Middle frontal gyrus (tissue), 1 donor: Measurements from ENCODE around the gene FFAR4.

Source experiments
- DNase-seq: peaks from one replicate; pipeline ENCODE4 v3.0.0-alpha.2; 2015; ENCODE audit warnings: low spot score; ENCODE audit errors: extremely low spot score

The FFAR4 gene

GRCh38 chr10:93572606-93573005 lies 6.1 kb downstream of the FFAR4 start:
- DNase-seq: no peak

GRCh38 chr10:93573051-93573909 lies 6.8 kb downstream of the FFAR4 start:
- DNase-seq: no peak

DNA sequence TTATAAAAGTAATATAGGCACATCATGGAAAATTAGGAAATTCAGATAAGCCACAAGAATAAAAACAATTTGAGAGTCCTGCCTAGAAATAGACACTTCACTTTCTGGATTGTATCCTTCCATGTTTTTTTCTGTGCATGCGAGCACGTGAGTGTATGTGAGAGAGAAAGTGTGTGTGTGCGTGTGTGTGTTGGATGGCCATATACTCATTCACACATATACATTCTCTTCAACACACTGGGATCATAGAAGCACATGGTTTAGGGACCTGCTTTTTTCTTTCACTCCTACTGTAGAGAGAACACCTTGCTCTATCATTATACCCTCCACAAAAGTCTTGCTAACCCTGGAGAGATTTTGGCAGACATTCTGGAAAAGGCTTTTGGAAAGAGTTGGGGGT lies 7.5 kb downstream of the FFAR4 start:
- DNase-seq: no peak

- no peak for DNase-seq
Observed at GRCh38 chr10:93576888-93577287, 10.4 kb downstream of the FFAR4 start.

- DNase-seq: no peak
Observed at GRCh38 chr10:93577565-93577964, 11.1 kb downstream of the FFAR4 start.

GRCh38 chr10:93579089-93579488 lies 12.6 kb downstream of the FFAR4 start:
- no peak for DNase-seq

- no peak for DNase-seq
Observed at GRCh38 chr10:93579985-93580711, 13.7 kb downstream of the FFAR4 start.

DNA sequence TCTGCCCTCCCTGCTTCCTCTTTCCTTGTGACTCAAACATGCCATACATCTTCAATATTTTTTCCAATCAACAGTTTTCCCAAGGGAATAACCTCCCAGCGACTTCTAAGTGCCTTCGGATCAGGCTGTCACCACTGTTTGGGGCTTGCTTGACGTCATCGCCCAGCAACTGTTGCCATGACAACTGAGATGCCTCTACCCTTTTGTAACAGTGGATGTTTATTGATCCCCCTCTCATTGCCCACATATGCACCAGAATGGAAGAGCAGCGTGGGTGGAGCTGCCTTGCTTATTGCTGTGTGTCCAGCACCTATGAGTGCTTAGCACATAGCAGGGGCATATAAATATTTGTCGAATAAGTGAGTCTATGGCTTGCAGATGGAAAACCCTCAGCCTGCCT lies 14.4 kb downstream of the FFAR4 start:
- DNase-seq: no peak

DNA sequence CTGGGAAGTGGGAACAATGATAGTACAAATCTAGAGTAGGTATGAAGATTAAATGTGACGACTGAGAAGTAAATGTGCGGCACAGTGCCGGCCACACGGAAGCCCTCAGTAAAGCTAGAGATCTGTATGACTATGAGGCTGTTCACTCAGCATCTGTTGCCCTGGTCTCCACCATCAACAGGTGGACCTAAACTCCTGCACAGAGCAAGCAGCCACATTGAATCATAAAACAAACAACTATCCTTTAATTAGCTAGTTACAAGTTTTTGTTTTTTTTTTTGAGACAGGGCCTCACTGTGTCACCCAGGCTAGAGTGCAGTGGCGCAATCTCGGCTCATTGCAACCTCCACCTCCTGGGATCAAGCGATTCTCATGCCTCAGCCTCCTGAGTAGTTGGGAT lies 18.0 kb downstream of the FFAR4 start:
- DNase-seq: no peak

DNA sequence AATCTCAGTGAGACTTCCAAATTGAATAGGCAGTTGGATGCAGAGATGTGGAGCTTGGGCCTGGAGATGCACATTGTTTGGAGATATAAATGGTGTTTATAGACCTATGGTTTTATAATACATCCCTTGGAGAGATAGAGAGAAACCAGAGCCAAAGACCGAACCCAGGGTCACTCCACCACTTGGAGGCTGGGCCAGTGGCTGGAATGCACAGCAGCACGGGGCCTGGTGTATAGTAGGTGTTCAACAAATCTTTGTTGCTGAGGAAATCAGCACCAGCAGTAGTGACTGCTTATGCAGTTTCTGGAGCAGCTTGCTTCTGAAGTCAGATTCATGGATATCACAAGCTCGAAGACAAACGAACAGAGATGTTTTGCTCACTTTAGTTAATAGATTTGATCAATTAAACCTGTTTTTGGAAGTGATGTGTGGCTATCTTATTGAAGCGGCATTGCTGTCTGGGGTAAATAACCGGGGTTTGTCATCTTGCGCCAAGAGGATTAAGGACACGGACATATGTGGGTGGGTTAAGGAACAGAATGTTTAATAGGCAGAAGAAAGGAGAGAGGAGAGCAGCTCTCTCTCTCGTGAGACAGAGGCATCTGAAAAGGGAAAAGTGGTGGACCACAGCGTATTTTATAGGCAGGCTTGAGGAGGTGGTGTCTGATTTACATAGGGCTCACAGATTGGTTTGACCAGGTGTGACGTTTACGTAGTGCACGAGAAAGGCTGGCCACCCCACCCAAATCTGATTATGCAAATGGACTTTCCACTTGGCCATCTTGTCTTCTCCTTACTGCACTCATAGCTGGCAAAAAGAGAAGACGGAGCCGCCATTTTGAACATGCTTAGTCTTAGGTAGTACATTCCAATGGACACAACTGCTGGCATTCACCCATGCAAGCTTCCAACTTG lies 23.4 kb downstream of the FFAR4 start:
- DNase-seq: no peak

DNA sequence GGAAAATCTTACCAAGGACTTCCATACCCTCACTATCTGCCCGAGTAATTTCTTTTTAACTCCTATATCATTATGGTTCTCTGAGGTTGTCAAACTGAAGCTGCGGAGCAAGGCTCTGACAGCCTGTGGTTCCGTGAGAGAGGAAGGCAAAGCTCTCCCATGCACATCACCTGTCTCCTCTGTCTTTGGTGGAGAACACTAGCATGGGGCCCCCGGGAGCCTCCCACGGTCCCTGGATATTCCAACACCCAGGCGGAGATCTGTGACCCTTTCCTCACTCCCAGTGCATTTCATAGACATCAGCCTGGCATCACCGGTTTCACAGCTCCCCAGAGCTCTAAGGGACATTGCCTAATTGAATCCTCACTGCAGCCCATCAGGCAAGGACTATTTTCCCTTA lies 24.2 kb downstream of the FFAR4 start:
- no peak for DNase-seq

DNA sequence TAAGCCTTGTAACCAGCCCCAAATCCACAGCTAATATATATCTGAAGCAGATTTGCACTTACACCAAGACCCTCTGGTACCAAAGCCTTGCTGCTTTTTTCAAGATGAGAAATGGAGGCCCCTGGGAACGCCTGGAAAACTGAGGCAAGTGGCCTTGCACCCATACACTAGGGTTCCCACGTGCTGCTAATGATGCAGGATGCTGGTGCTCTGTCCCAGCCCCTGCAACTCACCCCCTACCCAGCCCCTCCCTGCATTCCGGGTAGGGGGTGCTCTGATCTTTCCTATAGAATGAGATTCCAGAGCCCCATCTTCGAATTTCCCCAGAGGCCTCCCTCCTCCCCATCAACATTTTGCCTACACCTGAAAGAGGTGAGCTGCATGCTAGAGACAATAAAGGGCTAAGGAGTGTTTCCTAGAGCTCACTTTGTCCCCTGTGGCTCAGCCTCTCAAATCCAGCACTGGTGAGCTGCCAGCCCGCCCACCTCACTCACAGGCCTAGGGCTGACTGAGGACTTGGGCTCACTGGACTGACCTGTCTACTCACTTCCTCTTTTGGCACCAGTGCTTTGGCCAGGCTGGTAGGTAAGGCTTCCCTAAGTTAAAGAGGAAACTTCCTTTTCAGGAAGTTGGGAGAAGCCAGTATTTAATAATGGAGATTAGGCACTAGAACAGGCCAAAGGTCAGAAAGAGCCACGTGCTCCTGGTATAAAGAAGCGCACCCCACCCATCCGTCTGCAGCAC lies 24.8 kb downstream of the FFAR4 start:
- no peak for DNase-seq

- no peak for DNase-seq
Observed at GRCh38 chr10:93593254-93593653, 26.8 kb downstream of the FFAR4 start.

- no peak for DNase-seq
Observed at GRCh38 chr10:93593749-93594148, 27.3 kb downstream of the FFAR4 start.

- no peak for DNase-seq
Observed at GRCh38 chr10:93594518-93594917, 28.1 kb downstream of the FFAR4 start.

GRCh38 chr10:93595378-93596161 lies 29.1 kb downstream of the FFAR4 start:
- DNase-seq: no peak

DNA sequence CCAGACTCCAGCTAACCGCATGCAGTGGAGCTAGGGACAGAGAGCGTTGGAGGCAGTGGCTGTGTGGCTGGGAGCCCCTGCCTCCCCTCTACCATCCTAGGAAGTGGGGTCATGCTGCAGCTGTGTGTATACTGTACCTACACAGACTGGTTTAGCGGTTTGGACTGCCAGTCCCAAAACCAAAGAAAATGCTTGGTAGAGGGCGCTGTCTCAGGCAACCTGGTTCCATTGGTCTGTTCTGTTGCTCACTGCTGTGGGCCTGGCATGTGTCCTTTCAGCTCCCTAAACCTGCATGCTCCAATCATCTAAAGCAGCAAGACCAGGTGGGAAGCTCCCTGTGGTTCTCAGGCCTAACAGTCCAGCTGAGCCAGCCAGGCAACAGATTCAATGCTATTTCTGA lies 30.1 kb downstream of the FFAR4 start:
- no peak for DNase-seq

DNA sequence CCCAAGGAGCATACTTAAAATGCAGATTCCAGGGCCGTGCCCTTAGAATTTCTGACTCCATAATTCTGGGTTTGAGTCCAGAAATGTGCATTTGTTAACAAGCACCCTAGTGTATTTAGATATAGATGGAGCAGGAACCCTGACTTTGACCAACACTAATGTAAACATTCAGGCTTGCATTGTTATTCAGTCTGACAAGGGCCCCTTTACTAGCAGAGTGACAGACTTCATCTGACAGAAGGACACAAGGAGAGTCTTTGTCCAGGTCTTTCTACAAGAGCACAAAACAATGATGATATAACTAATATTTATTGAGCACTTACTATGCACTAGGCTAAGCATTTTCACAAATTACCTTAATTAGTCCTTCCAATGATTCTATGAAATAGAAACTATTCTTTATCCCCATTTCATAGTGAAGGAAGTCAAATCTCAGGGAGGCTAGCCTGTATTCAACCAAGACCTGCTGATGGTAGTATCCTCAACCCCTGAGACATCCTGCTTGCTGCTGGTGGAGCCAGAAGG lies 30.7 kb downstream of the FFAR4 start:
- DNase-seq: no peak

- DNase-seq: no peak
Observed at GRCh38 chr10:93598157-93598556, 31.7 kb downstream of the FFAR4 start.

DNA sequence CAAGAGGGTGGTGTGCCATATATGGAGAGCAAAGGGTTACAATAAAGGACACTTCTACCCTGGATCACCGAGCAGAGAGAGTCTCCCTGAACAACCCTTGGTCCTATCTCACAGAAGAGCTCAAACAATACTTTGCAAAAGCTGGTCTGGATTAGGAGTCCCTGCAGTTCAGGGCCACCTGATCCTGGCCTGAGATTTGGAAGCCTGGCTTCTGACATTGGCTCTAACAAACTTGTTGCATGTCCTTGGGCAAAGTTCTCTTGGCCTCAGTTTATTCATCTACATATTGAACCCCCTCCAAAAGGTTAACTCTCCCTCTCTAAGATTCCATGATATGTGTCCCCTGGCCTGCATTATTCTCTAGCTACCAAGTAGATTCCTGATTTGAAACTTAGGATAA lies 32.9 kb downstream of the FFAR4 start:
- DNase-seq: no peak
